IPS-18c (cell line): ENCODE results near the gene DMGDH.

Source experiments
- H3K4me3 ChIP-seq: 2 replicates; pipeline ENCODE4 v1.7.0; 2013; ENCODE audit warnings: low read depth, mild to moderate bottlenecking, low read length, moderate library complexity; ENCODE audit not compliant: insufficient read depth
- H3K9me3 ChIP-seq: one replicate; pipeline ENCODE4 v1.6.1; 2013; ENCODE audit warnings: mild to moderate bottlenecking, low read length, moderate library complexity; ENCODE audit not compliant: control insufficient read depth, insufficient read depth

DMGDH gene

DNA sequence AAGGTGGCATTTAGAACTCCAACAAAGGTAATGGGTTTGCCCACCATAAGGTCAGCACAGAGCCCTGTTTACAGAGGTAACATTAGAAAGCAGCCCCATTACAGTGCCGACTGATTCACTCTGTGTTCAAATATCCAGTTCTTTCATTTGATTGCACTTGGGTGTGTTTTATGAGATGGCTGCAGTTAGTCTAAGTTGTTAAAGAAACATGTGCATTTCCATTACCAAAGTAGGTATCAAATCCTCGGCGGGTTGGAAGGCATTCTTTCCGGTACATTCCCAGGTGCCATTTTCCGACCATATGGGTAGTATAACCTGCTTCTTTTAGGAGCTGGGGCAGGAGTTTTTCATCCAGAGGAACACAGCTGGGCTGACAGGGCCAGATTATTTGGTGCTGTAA is 100.7 kb downstream of the DMGDH start:
- no peak overlapping the region for H3K4me3 ChIP-seq
- no peaks in the 10 kb centered on the region for H3K9me3 ChIP-seq

DNA sequence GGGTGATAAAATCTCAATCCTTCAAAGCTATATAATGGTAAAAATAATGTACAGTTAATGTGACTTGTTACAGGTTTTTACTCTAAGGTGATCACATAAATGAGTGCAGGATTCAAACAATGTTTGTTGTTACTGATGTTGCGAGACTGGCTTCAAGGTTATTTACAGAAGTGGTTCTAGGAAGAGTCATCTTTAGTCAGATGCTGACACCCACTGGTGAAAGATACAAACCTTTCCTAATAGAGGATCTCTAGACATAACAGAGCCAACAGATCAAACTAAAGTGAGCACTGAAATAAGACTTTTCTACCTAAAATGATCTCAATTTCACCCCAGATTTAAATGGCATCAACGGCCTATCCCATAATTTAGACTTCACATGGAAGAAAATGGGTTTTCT is 104.6 kb downstream of the DMGDH start:
- Histone ChIP-seq H3K9me3 (no peaks in the 10 kb centered on the region), H3K4me3 (no peak overlapping the region)

DNA sequence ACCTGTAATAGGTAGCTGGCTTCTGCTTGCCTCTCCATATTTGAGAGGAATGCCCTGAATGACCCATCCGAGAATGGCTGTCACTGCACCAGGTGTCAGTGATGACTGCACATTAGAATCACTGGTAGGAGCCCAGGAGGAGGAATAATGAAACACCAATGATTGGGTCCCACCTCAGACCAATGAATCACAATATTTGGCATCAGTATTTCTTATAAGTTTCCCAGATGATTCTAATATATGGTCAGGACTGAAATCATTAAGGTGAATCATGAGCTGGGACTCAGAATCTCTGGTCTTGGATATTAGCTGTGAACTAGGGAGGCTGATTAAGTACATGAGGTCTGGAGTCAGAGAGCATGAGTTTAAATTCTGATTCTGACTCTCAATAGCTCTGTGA is 107.7 kb downstream of the DMGDH start:
- Histone ChIP-seq H3K4me3 (no peak overlapping the region), H3K9me3 (no peaks in the 10 kb centered on the region)

DNA sequence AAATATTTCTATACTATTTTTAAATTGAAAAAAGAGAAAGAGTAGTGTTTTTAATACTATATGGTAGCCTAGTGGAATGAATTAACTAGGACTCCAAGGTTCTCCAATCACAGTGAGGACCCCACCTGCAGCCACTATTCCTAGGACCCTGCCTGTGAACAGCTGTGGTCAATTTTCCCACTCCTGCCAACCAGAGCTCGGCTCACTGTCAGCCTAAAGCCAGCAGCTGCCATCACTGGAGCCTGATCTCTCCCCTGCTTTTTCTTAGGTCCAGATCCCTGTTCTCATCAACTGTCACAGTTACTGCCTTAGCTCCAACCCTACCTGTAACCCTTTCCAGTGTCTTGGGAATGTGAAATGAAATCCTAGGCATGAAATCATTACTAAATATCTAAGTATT is 109.7 kb downstream of the DMGDH start:
- Histone ChIP-seq H3K4me3 (no peak overlapping the region), H3K9me3 (no peaks in the 10 kb centered on the region)

DNA sequence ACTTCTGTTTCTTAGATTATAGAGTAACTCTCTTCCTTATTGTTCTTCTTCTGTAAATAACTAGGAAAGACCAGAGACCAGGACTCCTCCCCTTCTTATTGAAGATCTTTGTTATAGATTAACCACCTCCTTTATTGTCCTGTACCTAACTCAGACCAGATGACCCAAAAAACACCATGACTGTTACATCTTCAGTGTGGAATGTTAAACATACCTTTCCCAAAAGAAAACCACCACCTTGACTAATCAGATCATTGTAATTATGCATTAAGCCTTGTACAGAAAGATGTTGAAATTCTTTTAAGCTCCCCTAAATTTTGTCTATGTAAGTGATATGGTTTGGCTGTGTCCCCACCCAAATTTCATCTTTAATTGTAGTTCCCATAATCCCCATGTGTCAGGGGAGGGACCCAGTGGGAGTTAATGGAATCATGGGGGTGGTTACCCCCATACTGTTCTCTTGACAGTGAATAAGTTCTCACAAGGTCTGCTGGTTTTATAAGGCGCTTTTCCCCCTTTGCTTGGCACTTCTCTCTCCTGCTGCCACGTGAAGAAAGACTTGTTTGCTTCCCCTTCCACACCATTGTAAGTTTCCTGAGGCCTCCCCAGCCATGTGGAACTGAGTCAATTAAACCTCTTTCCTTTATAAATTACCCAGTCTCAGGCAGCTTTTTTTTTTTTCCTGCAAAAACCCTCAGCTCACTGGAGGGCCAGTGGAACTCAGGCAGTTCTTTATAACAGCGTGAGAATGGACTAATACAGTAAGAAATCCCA is 110.6 kb downstream of the DMGDH start:
- H3K4me3 ChIP-seq: no peak overlapping the region

DNA sequence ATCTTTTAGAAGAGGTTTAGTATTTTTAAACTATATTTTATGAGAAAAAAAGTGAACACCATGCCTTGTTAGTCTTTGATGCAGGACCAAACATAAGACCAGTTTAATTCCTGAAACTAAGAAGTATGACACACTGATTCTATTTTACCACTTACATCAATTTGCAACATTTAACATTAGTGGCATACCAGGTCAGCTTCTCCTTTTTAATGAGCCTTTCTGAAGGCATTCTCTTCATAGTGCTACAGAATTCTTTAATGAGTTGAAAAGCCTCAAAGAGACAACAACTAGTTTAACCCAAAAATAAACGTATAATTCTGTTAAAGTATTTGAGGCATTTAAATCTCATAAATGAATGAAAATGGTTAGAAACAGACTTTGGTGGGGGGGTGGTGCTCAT is 112.6 kb downstream of the DMGDH start:
- H3K4me3 ChIP-seq: no peak overlapping the region
- H3K9me3 ChIP-seq: no peaks in the 10 kb centered on the region

More for the DNA sequence above, 110.6 kb downstream of the DMGDH start:
- no peaks in the 10 kb centered on the region for H3K9me3 ChIP-seq

DNA sequence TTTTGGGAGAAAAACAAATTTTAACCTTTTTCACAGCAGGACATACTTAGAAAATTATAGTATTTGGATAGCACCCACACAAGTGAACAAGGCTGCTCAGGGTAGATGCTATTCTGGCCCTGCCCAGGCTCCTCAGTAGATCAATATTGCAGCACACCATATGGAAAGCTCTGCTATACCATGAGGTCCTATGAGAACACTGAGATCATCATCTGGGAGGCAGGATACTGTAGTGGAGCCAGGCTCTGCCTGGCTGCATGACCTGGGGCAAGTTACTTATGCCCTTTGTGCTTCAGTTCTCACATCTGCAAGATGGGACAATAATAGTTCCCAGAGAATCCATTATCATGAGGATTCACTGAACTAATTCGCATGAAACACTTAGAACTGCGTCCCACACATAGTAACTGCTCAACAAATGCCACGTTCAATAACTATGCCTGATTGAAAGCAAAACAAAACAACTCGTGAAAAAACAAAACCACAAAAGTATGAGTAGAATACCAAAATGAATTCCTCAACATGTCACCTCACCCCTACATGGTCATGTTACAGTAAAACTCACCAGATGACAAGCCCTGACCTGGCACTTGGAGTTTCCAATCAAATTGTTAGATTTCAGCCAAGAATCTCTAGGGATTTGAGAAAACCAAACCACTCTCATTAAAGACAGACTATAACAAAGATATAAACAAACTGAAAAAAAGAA is 116.2 kb downstream of the DMGDH start:
- no peaks in the 10 kb centered on the region for H3K9me3 ChIP-seq
- no peak overlapping the region for H3K4me3 ChIP-seq
